AML-193 (cell line): ENCODE results near the gene SMAD9.

ENCODE experiments used
- DNase-seq, 2 experiments: peaks; one replicate each; lab custom pipeline; 2025; lab: John Stamatoyannopoulos, UW

SMAD9 gene

DNA sequence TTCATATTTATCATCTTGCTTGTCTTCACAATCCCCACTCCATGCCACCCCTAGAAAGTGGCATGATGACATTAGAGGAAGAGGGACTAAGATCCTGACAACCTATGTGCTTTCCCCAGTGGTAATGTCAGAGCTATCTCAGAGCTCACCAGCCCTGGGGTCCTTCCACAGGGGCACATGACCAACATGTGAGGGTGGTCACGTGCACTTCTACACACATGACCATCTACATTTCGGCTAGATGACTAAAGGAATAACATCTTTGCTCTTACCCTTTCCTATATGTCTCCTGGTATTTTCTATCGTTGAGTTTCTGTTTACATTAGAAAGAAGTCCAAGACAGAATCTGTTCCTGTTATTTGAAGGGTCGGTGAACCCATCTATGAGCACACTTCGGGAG is 54.8 kb downstream of the SMAD9 start:
- no peak for DNase-seq

DNA sequence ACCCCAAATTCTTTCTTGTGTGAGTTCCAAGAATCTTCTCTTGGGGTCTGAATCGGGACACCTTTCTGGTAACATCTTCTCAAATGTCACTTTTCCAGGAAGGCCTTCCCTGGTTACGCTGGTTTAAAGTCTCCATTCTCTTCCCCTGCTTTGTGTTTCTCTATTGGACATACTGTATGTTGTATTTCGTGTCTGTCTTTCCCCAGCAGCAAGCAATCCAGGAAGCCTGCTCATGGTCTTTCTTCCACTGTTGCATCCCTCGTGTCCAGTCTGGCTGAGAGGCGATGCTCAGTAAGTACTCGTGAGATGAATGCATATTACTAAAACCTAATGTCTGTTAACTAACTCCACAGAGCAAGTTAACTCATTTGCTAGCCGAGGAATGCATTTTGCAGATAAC is 57.3 kb downstream of the SMAD9 start:
- DNase-seq: no peak

DNA sequence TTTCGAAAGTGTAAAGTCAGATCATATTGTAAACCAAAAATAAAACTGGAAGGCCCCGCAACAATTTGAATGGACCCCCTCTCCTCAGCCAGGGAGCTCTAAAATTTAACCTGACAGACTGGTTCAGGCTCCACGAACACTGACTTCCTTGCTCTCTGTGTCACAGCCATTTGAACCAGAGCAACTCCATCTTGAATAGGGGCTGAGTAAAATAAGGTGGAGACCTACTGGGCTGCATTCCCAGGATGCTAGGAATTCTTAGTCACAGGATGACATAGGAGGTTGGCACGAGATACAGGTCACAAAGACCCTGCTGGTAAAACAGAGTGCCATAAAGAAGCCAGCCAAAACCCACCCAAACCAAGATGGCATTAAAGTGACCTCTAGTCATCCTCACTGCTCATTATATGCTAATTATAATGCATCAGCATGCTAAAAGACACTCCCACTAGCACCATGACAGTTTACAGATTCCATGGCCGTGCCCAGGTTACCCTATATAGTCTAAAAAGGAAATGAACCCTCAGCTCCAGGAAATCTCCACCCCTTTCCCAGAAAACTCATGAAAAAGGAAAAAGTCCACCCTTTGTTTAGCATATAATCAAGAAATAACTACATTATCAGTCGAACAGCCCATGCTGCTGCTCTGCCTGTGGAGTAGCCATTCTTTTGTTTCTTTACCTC is 57.9 kb downstream of the SMAD9 start:
- DNase-seq: no peak

GRCh38 chr13:36859259-36859658 is 60.8 kb downstream of the SMAD9 start:
- no peak for DNase-seq

DNA sequence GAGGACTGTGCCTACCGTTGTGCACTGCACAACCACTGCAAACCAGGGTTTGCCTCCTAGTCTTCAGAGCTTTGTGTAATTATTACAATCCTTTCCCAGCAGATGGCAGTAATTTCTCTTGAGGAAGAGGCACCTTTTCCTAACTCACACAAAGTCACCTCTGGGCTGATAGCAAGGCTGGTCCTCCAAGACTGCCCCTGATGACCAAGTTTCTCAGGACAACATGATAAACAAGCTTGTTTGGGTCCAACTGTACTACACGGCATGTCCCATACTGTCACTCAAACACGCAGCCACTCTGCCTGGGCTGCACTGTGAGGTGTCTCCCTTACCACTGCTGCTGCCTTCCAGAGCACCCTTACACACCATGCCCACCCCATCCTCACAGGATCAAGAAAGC is 61.7 kb downstream of the SMAD9 start:
- DNase-seq: peak; percentile 71 to 73

GRCh38 chr13:36857253-36857652 is 62.8 kb downstream of the SMAD9 start:
- no peak for DNase-seq

DNA sequence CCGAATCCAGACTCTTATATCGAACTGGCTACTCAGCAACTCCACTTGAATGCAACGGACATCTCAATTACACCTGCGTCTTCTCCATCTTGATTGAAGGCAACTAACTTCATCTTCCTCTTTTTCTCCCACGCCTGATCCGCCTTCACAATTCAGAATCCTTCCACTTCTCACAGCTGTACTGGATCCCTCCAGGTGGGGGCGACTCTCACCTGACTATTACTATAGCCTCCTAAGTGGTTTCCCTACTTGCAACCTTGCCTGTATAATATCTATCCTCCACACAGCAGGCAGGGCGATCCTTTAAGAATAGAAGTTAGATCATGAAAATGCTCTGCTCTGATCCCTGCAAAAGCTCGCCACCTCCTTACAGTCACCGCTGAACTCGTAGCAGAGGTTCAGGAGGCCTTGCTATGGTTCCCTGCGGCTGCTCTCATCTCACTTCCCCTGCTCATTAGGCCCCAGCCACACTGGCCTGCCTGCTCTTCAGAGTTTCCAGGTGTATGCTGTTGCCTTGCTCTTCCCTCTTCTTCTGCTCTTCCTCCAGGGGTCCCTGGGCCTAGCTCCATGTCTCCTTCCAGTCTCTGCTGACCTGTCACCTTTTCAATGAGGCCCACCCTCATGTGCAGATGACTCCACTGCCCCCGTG is 69.1 kb downstream of the SMAD9 start:
- peak; percentile 34 to 43 for DNase-seq

GRCh38 chr13:36848199-36848982 is 71.6 kb downstream of the SMAD9 start:
- DNase-seq: no peak

DNA sequence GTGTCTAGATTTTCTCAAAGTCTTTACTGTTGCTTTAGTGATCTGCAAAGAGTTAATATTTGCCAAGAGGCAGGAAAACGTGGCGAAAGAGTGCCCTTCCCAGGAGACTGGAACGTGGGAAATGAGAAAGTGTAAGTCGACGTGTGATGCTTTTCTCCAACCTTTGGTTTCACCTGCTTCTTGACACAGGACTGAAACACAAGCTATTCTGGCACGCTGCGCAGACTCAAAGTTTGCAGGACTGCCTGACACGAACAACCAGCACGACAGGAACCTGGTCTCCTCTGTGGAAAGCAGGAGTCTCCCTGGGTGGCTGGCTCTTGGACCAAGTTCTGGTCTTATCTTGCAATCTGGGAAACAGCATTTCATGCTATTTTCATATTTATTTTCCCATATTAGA is 72.4 kb downstream of the SMAD9 start:
- no peak for DNase-seq

DNA sequence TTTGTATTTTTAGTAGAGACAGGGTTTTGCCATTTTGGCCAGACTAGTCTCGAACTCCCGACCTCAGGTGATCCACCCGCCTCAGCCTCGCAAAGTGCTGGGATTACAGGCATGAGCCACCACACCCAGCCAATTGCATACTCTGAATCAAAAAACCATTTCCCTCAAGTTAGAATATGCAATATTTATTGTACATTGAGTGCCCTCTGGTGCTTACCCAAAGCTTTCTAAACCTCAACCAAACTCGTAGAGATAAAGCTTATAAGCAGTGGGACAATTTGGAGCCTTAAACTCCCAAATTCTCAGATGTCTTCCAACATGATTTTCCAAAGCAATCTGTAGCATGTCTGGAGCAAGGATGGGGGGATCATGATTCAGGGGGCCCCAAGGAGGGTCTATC is 78.6 kb downstream of the SMAD9 start:
- DNase-seq: peak; percentile 7 to 24

DNA sequence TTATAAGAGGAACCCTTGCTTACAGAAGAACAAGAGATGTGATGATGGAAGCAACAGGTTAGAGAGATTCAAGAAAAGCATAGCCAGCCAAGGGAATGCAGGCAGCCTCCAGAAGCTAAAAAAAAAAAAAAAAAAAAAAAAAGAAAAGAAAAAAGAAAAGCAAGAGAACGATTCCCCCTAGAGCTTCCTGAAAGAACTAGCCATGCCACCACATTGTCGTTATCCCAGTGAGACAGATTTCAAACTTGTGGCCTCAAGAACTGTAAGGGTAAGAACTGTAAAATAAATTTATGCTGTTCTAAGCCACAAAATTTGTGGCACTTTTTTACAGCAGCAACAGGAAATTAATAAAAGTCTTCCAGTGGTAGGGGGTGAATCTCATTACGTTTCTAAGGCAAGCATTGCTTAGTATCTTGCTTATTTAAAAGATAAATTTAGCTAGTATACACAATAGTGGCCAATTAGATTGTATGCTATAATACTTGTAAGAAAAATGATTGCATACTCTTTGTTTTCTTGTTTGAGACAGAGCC is 79.3 kb downstream of the SMAD9 start:
- DNase-seq: no peak

- DNase-seq: no peak
These were observed 80.1 kb downstream of the SMAD9 start for GRCh38 chr13:36839981-36840380.

- DNase-seq: no peak
These were observed 80.8 kb downstream of the SMAD9 start for GRCh38 chr13:36839281-36839680.

GRCh38 chr13:36837354-36838092 is 82.5 kb downstream of the SMAD9 start:
- no peak for DNase-seq

DNA sequence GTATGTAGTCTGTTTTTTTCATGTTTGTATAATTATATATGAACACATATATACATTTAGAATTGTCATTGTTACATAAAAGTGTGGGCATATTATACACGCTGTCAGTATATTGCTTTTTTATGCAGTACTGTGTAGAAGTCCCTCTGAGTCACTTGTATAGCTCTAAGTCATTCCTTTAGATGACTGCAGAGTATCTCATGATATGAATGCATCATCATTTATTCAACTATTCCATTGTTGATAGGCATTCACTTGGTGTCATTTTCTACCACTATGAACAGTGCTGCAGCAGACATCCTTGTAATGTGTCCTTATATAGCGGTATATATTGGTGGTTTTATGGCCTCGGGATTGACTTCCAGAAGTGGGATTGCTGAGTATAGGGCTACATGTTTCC is 85.7 kb downstream of the SMAD9 start:
- DNase-seq: no peak

DNA sequence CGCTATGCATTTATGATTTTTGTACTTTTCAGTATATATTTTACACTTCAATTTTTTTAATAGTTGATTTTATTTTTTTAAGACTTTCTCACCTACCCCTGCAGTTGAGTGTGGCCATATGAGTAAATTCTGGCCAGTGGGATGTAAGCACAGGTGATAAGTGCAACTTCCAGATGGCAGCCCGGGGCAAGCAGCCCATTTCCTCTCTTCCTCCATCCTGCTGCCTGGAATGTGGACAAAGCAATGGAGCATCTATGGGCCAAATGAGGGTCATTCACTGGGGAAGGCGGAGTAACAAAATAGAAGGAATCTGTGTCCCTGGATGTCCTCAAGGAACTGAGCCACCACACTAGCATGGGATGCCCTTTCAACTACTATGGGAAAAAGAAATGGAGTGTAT is 88.7 kb downstream of the SMAD9 start:
- no peak for DNase-seq

DNA sequence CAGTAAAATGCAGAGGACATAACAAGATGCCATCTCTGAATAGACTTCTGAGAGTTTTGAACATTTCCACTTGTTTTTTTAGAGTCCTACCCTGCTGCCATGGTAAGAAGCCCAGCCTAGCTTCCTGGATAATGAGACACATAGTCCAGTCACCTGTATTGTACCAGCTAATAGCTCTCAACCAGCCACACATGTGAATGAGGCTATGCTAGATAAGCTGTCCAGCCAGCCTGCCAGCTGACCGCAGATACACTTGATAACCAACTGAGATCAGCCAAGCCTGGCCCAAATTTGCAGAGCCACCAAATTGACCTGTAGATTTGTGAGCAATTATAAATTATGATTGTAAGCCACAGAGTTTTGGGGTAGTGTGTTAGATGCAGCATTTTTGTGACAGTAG is 90.3 kb downstream of the SMAD9 start:
- DNase-seq: no peak

GRCh38 chr13:36822785-36823184 is 97.3 kb downstream of the SMAD9 start:
- DNase-seq: peak; percentile 33 to 43

DNA sequence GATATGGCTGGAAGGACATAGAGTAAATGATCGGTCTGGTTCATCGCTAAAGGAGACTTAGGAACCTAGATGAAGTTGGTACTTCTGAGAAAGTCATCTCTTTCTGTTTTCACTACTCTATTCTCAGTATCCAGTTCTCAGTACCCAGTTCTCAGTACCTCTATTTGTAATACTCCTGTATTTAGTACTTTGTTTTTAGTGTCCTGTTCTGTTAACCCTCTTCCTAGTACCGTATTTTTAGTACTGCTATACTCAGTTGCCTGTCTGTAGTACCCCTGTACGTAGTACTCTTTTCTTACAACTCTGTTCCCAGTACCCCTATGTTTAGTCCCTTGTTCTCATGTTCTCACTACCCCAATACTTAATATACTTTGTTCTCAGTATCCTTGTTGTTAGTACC is 99.8 kb downstream of the SMAD9 start:
- DNase-seq: no peak

DNA sequence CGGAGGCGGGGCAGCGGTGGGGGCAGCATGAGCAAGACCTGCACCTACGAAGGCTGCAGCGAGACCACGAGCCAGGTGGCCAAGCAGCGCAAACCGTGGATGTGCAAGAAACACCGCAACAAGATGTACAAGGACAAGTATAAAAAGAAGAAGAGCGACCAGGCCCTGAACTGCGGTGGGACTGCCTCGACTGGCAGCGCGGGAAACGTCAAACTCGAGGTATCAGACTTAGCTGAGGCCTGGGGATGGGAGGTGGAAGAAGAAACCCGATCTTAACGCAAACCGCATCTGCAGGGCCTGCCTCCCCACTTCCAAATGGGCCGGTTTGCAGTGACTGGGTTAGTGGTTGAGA is 100.3 kb downstream of the SMAD9 start:
- DNase-seq: peak; percentile 23 to 53

DNA sequence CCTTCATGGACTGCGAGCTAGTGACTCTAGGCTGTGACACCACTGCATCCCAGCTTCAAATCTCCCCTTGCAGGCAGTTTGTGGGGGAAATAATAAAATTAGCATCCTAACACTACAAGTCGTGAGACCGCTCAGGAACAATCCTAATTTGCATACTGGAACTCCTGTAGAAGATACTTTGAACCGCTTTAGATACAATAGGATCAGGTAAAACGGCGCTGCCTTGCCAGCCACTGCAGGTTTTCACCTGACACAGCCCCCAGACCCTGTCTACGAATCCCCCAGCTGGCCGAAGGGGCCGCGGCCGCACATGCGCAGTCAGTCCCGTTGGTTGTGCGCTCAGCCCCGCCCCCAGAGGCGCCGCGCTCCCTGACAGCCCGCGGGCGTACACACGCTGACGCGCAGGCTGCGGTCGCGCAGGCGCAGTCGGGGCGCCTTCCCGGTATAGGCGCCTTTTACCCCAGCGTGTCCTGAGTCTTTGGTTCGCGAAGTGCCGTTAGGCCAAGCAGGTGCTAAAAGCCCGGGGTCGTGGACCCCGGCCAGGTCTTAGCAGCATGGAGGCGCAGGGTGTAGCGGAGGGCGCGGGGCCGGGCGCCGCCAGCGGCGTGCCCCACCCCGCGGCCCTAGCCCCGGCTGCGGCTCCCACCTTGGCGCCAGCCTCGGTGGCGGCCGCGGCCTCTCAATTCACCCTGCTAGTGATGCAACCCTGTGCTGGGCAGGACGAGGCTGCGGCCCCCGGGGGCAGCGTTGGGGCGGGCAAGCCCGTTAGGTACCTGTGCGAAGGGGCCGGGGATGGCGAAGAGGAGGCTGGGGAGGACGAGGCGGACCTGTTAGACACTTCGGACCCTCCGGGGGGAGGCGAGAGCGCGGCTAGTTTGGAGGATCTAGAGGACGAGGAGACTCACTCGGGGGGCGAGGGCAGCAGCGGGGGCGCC is 101.0 kb downstream of the SMAD9 start, which contains the start of gene RFXAP:
TSS of gene RFXAP (plus strand) at position 419 of the 935 bp plus-strand sequence. CDS start at position 555, 136 bp downstream.
- DNase-seq: peak; percentile 85 to 88
